Activated T-cell treated with anti-CD3 and anti-CD28 coated beads, Interleukin-2, amount 50 U/mL, for 1 hour (primary cell): ENCODE results near the gene SP5.
"Not testable (repeated sequence)": the region's sequence is repeated elsewhere in the genome, so short reads cannot be mapped to it uniquely, and the experiment has no call there.

ENCODE experiments used
- DNase-seq: peaks from one replicate; pipeline ENCODE4 v3.0.0-alpha.2; 2020

The SP5 gene

DNA sequence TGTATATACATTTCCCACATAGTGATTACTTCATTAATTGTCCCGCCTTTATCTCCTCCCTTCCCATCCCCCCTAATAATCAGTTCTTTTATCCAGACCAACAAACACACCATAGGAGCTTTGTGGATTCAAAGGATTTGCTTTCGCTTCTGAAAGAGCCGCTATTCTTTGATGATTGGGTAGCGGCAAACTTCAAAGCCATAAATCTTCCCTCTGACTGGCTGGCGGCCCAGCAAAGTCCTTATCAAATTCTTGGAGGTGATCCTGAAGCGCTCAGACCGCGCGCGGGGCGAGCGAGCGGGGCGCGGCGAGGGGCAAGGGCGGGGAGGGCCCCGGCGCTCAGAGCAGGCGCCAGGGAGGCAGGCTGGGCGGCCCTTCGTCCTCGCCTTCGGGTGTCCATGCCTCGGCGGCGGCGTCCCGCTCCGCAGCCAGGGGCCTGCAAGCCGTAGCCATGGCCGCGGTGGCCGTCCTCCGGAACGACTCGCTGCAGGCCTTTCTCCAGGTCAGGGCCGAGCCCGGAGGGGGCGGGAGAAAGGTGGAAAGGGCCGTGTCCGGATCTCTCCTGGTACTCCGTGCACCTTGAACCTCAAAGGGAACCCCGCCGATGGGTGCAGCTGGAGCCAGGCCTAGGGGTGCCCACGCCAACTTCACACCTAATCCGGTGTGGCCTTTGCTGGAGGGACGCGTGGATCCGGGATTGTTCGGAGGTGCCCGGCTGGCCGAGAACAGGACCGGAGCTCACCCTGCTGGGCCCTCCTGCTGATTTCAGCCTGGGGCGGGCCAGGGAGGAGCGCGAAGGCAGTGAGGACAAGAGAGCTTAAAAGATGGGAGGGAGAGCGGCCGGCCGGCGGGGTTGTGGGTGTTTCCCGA is at the start of gene SP5:
TSS of gene SP5 (plus strand) at position 276 of the 870 bp plus-strand sequence. CDS start at position 452, 176 bp downstream.
- peak; percentile 44 for DNase-seq

DNA sequence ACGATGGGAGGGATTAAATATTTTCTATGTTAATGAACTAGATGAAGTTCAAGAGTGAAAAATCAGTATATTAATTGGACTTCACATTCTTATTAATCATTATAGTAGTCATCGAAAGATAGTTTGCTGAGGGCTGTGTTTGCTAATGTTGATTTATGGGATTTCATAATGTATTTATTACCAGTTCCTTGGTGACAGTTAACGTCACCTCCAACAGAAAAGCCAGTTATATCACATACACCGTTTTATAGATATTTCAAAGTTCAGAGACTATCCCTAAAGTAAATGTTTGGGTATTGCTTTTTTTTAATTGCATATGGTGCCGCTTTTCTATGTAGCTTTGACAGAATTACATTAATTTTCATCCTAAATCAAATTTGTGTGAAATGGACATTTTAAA is 49.4 kb upstream of the SP5 start:
- DNase-seq: no peak

DNA sequence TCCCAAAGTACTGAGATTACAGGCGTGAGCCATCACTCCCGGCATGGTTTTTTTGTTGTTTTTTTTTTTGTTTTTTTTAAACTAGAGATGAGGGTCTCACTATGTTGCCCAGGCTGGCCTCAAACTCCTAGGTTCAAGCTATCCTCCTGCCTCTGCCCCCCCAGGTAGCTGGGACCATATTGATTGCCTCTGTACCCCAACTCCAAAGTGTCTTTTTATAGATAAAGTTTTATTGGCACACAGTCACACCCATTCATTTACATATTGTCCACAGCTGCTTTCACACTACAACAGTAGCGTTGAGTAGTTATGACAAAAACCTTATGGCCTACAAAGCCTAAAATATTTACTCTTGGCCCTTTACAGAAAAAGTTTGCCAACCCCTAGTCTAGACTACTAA is 45.2 kb upstream of the SP5 start:
- no peak for DNase-seq

GRCh38 chr2:170670651-170671050 is 44.5 kb upstream of the SP5 start:
- no peak for DNase-seq

- DNase-seq: no peak
These were observed 44.1 kb upstream of the SP5 start for GRCh38 chr2:170671079-170671478.

DNA sequence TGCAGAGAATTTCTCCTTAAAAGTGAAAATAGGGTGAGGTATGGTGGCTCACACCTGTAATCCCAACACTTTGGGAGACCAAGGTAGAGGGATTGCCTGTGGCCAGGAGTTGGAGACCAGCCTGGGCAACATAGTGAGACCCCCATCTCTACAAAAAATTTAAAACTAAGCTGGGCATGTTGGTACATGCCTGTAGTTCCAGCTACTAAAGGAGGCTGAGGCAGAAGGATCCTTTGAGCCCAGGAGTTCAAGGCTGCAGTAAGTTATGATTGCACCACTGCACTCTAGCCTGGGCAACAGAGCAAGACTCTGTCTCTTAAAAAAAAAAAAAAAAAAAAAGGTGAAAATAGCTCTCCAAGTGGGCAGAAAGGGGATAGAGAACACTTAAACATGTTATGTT is 40.9 kb upstream of the SP5 start:
- DNase-seq: not testable (repeated sequence)

GRCh38 chr2:170675701-170676100 is 39.4 kb upstream of the SP5 start:
- DNase-seq: no peak

DNA sequence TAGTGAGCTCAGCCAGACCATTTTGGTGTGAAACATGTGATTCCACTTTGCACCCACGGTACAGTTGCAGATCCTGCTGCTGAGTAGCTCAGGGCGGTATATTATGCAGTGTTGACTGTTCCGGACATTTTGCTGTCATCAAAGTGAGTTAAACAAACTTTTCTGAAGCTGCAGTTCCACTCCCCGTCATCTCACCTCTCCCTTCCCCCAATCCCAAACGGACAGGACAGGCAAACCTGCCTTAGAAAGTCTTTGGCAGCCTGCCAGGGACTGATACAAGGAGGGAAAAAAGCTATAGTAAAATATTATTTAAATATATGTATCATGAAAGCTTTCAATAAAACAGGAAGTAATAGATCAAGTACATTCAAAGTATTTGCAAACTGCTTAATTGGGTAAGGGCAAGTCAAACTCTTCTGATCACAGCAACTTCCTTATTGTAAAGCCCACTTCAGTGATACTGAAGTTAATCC is 35.5 kb upstream of the SP5 start:
- DNase-seq: no peak

DNA sequence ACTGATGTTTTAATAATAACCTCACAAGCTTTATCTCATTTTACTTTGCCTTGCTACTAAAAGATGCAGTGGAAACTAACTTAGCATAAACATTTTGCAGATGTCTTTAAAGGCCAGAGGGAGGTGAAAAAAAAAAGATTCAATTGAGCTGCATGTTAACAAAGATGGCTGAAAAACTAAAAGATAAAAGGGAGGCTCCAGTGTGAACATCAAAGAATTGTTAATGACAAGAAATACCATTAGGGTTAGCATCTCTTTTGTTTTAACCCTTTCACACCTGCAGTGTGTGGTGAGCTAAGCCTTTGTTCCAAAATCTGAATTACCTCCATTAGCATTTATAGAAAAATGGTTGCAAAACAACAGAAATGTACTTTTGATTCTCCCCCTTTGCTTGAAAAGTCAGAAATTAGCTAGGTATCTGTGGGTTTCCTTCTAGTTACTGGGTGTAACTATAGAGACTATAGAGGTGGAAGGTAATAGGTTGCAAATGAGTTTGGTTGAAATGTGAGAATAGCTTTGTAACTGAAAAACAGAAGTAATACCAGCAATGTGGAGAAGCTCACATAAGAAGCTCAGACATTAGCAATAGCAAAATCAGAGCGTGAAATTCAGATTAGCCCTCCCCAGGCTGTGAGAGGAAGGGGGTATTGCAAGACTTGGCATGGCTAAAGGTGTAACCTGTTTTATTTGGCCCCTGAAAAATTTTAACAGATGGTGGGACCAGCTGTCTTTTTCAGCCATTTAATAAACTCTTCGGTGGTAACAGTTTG is 34.8 kb upstream of the SP5 start:
- DNase-seq: no peak

DNA sequence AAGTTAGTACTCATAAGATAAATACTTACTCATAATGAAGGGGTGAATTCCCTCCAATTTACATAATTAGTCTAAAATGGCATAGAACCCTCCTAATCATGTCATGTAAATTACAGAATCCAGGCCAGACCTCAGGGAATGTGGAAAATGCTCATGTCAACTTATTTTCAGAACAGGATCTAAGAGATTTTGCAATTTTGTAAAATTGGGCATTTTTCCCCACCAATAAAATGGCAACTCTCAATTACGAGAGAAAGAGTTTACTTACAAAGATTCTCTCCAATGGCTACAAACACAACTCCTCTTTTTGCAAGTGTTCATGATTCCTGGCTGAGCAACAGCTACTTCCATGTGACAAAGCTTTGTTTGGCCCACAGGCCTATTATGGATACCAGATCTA is 33.8 kb upstream of the SP5 start:
- DNase-seq: no peak

GRCh38 chr2:170685591-170685990 is 29.5 kb upstream of the SP5 start:
- DNase-seq: no peak

DNA sequence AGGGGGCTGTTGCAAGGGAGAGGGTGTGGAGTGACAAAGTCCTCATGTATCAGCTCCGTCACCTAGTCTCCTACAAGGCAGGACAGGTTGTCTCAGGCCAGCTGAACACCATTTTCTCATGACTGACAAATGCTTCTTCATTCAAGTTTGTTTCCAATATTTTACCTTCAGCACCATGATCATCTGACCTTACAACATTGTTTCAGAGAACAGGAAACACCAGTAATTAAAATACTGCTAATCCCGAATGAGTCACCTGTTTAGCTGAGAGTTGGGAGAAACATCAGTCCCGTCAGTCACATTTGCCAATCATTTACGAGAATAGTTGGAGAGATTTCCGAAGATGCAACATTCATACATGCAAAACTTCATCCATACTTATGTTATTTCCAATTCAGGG is 25.7 kb upstream of the SP5 start:
- no peak for DNase-seq

GRCh38 chr2:170690640-170691039 is 24.5 kb upstream of the SP5 start:
- DNase-seq: no peak

DNA sequence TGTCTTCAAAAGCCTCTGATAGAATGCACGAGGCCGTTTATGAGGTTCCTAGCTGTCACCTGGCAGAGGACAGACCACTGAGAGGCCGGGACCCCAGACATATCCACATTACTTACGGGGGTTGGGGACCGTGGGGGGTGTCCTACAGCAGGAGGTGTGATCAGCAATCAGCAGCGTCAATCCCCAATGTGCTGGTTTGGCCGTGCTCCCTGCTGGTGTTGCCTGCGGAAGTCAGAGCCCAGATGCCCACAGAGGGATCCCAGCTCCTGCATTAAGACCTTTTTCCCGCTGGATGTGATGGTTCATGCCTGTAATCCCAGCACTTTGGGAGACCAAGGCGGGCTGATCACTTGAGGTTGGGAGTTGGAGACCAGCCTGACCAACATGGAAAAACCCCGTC is 20.8 kb upstream of the SP5 start:
- no peak for DNase-seq

GRCh38 chr2:170695521-170696410 is 19.4 kb upstream of the SP5 start:
- no peak for DNase-seq

DNA sequence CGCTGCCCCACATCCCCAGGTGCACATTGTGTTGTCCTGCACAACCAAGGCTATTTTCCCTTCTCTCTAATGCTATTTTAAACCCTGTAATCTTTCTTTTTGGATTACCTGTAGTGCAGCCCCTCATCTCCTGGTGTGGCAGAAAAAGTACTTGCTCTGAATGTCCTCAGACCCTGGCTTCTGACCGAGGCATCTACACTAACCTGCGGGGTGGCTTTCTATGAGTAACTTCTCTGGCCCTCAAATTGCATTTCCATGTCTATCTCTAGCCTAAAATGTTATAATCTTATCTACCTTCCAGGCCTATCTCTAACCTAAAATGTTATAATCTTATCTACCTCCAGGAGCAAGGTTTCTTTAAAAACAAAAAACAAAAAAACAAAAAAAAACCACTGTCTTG is 18.2 kb upstream of the SP5 start:
- DNase-seq: no peak

GRCh38 chr2:170701011-170701410 is 14.1 kb upstream of the SP5 start:
- DNase-seq: no peak

- DNase-seq: no peak
These were observed 11.2 kb upstream of the SP5 start for GRCh38 chr2:170703776-170704476.

DNA sequence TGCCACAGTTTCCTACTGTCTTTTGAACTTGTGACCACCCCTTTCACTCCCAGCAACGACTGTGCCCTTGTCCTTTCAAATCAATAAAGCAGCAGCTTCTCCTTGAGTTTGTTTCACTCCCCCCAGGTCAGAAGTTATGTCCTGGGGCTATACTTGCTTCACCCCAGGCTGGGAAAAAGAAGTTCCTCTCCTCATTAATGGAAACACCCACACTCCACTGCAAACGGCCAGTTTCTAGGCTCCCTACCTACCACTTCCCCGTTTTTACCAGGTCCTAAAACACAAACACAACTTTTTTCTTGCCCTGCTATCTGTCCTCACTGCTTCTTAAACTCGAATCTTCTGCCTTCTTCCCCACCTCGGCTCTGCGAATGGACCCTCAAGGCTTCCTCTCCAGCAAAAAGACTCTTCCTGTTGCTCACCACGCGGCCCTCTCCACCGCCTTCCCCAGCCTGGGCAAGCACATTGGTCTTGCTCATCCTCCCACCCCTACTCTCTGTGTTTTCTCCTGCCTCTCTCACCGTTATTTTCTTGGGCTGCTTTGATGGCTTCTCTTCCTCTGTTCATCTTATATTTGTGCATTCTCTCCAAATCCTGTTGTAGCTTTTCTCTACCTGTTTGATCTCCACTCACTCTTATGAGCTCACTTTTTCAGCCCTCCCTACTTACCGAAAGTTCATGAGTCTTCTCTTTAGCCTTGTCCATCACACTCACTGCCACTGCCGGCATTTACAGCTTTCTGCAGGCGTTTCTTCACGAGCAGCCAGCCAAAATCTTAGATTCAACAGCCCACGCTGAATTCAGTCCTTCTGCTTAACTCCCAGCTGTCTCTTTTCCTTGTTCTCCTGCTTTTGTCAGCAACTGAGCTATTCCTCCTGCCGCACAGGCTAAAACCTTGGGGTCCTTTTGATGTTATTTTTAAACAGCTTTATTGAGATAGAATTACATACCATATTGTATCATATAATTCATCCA is 7.0 kb upstream of the SP5 start:
- no peak for DNase-seq

GRCh38 chr2:170710609-170710979 is 4.5 kb upstream of the SP5 start:
- DNase-seq: no peak

- DNase-seq: no peak
These were observed 3.9 kb upstream of the SP5 start for GRCh38 chr2:170711196-170711773.
